Pancreas (tissue), 10 donors: ENCODE results near the gene ITPR3. TPM values are rescaled to one million over a fixed set of nuclear protein-coding genes. Genes with fewer than 3 reads are reported as not detected.

Experiments used
- ATAC-seq, 4 donors: fragments of 200-7000 bp; cut with Tn5 transposase; one replicate each; pipeline versions ENCODE4 v1.8.0 to v1.9.1; 2020; ENCODE audit warnings: mild to moderate bottlenecking in 4 of 4, moderate library complexity in 4 of 4
- DNase-seq, 6 donors: peaks; one replicate each; pipeline ENCODE4 v3.0.0-alpha.2; 2020
- FAIRE-seq: peaks from 2 replicates; lab custom pipeline; 2012; peaks lifted over from hg19 to GRCh38; lab: Jason Lieb, UNC
- H3K27ac ChIP-seq, 4 donors: fragments of 200-600 bp; sonication (generic); 1 replicate in 3 of 4; 2 replicates in 1 of 4; pipeline versions ENCODE4 v1.5.0 to v1.8.0; 2020
- H3K27me3 ChIP-seq, 4 donors: fragments of 200-600 bp; one replicate each; pipeline ENCODE4 v1.8.0; 2021
- H3K36me3 ChIP-seq, 3 donors: fragments of 200-600 bp; sonication (generic) in 1 of 3; one replicate each; pipeline versions ENCODE4 v1.5.0 to v1.8.0; 2020 to 2021
- H3K4me1 ChIP-seq, 3 donors: fragments of 200-600 bp; one replicate each; pipeline ENCODE4 v1.8.0; 2021
- H3K4me3 ChIP-seq, 4 donors: fragments of 200-600 bp; sonication (generic) in 2 of 4; one replicate each; pipeline versions ENCODE4 v1.5.0 to v1.8.0; 2020 to 2021
- H3K9me3 ChIP-seq, 4 donors: fragments of 200-600 bp; one replicate each; pipeline ENCODE4 v1.8.0; 2021
- WGBS, 2 donors: extraction: QIAGEN DNeasy Blood & Tissue Kit; methylation state at CpG; one replicate each; pipeline ENCODE4 v1.1.7; 2013; 5-methylcytosine and 5-hydroxymethylcytosine counted together
- intact Hi-C, 3 donors: fragments of 100-400 bp; cut with DNase I; formaldehyde crosslinking; loops; one replicate each; pipeline versions ENCODE4 v1.11.1 to v1.14.2; 2022
- polyA plus RNA-seq, 2 donors: library from polyadenylated mRNA; stranded (reverse); fragments of 200-250 nt; gene quantifications; one replicate each; pipeline ENCODE4 v1.2.3, GENCODE V29; 2013
- total RNA-seq, 6 donors: library from RNA; stranded (reverse); fragmentation: NEBNext Ultra II Directional in 4 of 6; extraction: Animal tissue kit (Norgen Biotek cat#: 25700) in 4 of 6; gene quantifications; one replicate each; pipeline versions ENCODE4 v1.2.1 to v1.2.4, GENCODE V29; 2021 to 2023
- TF ChIP-seq, protein P1 (sequence below), 4 donors: fragments of 200-600 bp; sonication (generic) in 3 of 4; IDR thresholded peaks; one replicate each; pipeline versions ENCODE4 v1.5.0 to v1.8.0; 2021; ENCODE audit warnings: antibody characterized with exemption in 4 of 4
- donor health status: healthy with polysubstance abuse.
- donor health status: DM: no; HTN: no; CAD: no; lungs with moderate emphysema.
- donor health status: DM: no; HTN: no; CAD: no.
- donor health status: control.
- donor health status: control.
- donor health status: Bipolar disorder and iron deficiency.
- donor health status: DM: yes; HTN: yes; CAD: no.
- donor health status: DM: no; HTN: no; CAD: no.
- donor health status: DM: no; HTN: no; CAD: no.
- donor health status: DM: yes; HTN: yes; CAD: no.

ITPR3 gene
- total and polyA plus RNA-seq, 8 donors = 9.1 to 20.3 (median 12.9) TPM

DNA sequence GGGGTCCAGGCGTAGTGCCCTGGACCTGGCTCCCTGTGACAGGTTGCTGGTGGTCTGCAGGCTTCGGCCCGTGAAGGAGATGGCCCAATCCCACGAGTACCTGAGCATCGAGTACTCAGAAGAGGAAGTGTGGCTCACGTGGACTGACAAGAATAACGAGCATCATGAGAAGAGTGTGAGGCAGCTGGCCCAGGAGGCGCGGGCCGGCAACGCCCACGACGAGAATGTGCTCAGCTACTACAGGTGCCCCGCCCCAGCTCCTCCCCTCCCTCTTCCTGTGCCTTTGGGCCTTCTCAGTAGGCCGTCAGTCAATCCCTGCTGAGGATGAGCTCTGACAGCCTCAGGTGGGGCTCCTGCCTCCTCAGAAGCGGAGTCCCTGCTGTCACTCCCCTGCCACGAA lies 47.8 kb downstream of the ITPR3 start:
- no peaks in the 10 kb centered on the region for H3K4me1 ChIP-seq
- H3K27ac ChIP-seq = no peak overlapping the region
- FAIRE-seq (no peak), DNase-seq (no peak), ATAC-seq (no peak)
- H3K4me3 ChIP-seq = no peak overlapping the region
- intact Hi-C loops = no loop called here
- peaks cover 0 to 26% (median 4%) of the 10 kb centered on the region in 3 donors for H3K36me3 ChIP-seq
- 82 to 88% methylated on average over 17 of the region's 17 CpGs for WGBS, 2 donors
- TF ChIP-seq, protein P1, sequence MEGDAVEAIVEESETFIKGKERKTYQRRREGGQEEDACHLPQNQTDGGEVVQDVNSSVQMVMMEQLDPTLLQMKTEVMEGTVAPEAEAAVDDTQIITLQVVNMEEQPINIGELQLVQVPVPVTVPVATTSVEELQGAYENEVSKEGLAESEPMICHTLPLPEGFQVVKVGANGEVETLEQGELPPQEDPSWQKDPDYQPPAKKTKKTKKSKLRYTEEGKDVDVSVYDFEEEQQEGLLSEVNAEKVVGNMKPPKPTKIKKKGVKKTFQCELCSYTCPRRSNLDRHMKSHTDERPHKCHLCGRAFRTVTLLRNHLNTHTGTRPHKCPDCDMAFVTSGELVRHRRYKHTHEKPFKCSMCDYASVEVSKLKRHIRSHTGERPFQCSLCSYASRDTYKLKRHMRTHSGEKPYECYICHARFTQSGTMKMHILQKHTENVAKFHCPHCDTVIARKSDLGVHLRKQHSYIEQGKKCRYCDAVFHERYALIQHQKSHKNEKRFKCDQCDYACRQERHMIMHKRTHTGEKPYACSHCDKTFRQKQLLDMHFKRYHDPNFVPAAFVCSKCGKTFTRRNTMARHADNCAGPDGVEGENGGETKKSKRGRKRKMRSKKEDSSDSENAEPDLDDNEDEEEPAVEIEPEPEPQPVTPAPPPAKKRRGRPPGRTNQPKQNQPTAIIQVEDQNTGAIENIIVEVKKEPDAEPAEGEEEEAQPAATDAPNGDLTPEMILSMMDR (IDR thresholded peaks at IDR 0.05) = no peak
- no peaks in the 10 kb centered on the region for H3K27me3 ChIP-seq
- H3K9me3 ChIP-seq = no peaks in the 10 kb centered on the region

DNA sequence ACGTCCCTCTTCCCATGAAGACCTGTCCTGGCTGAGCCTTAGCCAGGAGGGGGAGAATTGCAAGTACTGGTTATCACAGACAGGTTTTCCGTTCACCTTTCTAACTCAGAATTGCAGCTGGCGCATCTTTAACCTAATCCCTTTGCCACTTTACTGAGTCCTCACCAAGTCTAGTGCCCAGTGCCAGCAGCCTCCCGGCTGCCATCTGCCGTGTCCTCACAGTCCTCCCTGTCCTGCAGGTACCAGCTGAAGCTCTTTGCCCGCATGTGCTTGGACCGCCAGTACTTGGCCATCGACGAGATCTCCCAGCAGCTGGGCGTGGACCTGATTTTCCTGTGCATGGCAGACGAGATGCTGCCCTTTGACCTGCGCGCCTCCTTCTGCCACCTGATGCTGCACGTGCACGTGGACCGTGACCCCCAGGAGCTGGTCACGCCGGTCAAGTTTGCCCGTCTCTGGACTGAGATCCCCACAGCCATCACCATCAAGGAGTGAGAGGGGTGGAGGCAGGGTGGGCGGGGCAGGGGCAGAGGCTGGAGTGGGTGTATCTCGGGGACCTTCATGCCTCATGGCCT lies 49.1 kb downstream of the ITPR3 start:
- H3K36me3 ChIP-seq = peaks cover 0 to 35% (median 4%) of the 10 kb centered on the region in 3 donors
- no peak overlapping the region for H3K4me3 ChIP-seq
- TF ChIP-seq, protein P1 (IDR thresholded peaks at IDR 0.05) = no peak
- no peak for FAIRE-seq
- intact Hi-C loops = no loop called here
- DNase-seq = peak in 1 of 6 donors; percentile 38
- WGBS, 2 donors = 93% methylated on average over 21 of the region's 21 CpGs
- no peak for ATAC-seq
- H3K9me3 ChIP-seq = no peaks in the 10 kb centered on the region
- no peaks in the 10 kb centered on the region for H3K27me3 ChIP-seq
- no peaks in the 10 kb centered on the region for H3K4me1 ChIP-seq
- H3K27ac ChIP-seq = no peak overlapping the region

DNA sequence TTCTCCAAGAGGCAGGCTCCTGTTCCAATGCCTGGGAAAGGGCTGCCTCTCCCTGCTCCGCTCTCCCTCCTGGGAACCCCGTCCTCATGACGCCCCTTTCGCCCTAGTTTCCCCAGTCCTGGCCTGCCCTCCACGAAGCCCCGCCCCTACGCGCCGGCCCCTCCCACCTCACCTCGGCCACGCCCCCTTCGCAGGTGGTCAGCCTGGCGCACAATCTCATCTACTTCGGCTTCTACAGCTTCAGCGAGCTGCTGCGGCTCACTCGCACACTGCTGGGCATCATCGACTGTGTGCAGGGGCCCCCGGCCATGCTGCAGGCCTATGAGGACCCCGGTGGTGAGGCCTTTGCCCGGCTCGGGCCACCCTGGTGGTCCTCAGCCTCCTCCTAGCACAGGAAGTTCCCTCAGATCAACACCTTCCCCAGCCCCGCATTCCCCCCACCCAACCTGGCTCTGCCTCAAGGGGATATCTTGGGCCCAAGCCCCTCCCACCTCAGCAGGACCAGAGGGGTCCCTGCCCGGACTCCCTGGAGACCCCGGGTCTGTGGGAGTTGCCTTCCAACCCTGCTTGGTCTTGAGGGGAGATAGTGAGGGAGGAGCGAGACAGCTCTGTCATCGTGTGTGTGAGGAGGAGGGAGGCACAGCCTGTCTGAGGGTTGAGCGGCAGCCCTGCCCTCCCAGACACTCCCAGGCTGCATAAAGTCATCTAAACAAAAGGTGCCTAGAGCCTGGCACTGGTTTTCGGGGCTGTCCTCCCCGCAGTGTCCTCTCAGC lies 50.0 kb downstream of the ITPR3 start:
- no peaks in the 10 kb centered on the region for H3K27me3 ChIP-seq
- ATAC-seq (no peak), FAIRE-seq (no peak), DNase-seq (peak in 1 of 6 donors; percentile 58)
- H3K36me3 ChIP-seq = peaks cover 0 to 39% (median 4%) of the 10 kb centered on the region in 3 donors
- no peaks in the 10 kb centered on the region for H3K4me1 ChIP-seq
- 70% methylated on average over 29 to 30 of the region's 30 CpGs for WGBS, 2 donors
- TF ChIP-seq, protein P1 (IDR thresholded peaks at IDR 0.05) = no peak
- H3K9me3 ChIP-seq = no peaks in the 10 kb centered on the region
- H3K27ac ChIP-seq = no peak overlapping the region
- H3K4me3 ChIP-seq = no peak overlapping the region
- intact Hi-C loops = no loop called here

GRCh38 chr6:33671744-33672072 lies 50.6 kb downstream of the ITPR3 start:
- no peaks in the 10 kb centered on the region for H3K27me3 ChIP-seq
- peaks cover 0 to 40% (median 4%) of the 10 kb centered on the region in 3 donors for H3K36me3 ChIP-seq
- H3K27ac ChIP-seq = no peak overlapping the region
- FAIRE-seq (no peak), ATAC-seq (no peak), DNase-seq (no peak)
- no peaks in the 10 kb centered on the region for H3K9me3 ChIP-seq
- TF ChIP-seq, protein P1 (IDR thresholded peaks at IDR 0.05) = no peak
- H3K4me3 ChIP-seq = no peak overlapping the region
- WGBS, 2 donors = 95 to 100% methylated on average over 3 of the region's 3 CpGs
- H3K4me1 ChIP-seq = no peaks in the 10 kb centered on the region
- intact Hi-C loops = no loop called here

GRCh38 chr6:33672808-33673207 lies 51.7 kb downstream of the ITPR3 start:
- TF ChIP-seq, protein P1 (IDR thresholded peaks at IDR 0.05) = peak in 1 of 4 donors; percentile 10
- Histone ChIP-seq H3K36me3 (peaks cover 0 to 37% (median 0%) of the 10 kb centered on the region in 3 donors), H3K9me3 (no peaks in the 10 kb centered on the region), H3K4me3 (no peak overlapping the region), H3K27ac (no peak overlapping the region), H3K27me3 (no peaks in the 10 kb centered on the region), H3K4me1 (no peaks in the 10 kb centered on the region)
- FAIRE-seq (no peak), DNase-seq (peak in 4 of 6 donors; percentile 22 to 60 (median 53)), ATAC-seq (peak; percentile 59 to 89 (median 78))
- intact Hi-C loops = no loop called here
- 63 to 77% methylated on average over 5 of the region's 5 CpGs for WGBS, 2 donors
